ENCODE measurements around the gene CKAP2L.
"Not testable (repeated sequence)": the region's sequence is repeated elsewhere in the genome, so short reads cannot be mapped to it uniquely, and the experiment has no call there.

Gene CKAP2L

GRCh38 chr2:112723547-112723940 is 40.9 kb downstream of the CKAP2L start:
- H3K9me3 ChIP-seq (ENCODE audit: control insufficient read depth in 1 of 2, low read length in 2 of 2) = no peaks in the 10 kb centered on the region
- H3K36me3 ChIP-seq (ENCODE audit: control insufficient read depth in 1 of 2, insufficient read depth in 2 of 2, low read length in 2 of 2) = no peaks in the 10 kb centered on the region
- H3K27me3 ChIP-seq (ENCODE audit: low read depth, low read length) = no peaks in the 10 kb centered on the region
- no peak overlapping the region for H3K4me3 ChIP-seq (ENCODE audit: low read depth in 1 of 2, low read length in 2 of 2)
- H3K27ac ChIP-seq (ENCODE audit: low read length) = no peak overlapping the region
- H3K4me1 ChIP-seq (ENCODE audit: control insufficient read depth in 1 of 2, insufficient read depth in 2 of 2, low read length in 2 of 2) = no peaks in the 10 kb centered on the region

GRCh38 chr2:112722816-112723546 is 41.4 kb downstream of the CKAP2L start:
- Histone ChIP-seq H3K4me3 (ENCODE audit: low read depth in 1 of 2, low read length in 2 of 2) (no peak overlapping the region), H3K27me3 (ENCODE audit: low read depth, low read length) (no peaks in the 10 kb centered on the region), H3K36me3 (ENCODE audit: control insufficient read depth in 1 of 2, insufficient read depth in 2 of 2, low read length in 2 of 2) (no peaks in the 10 kb centered on the region), H3K4me1 (ENCODE audit: control insufficient read depth in 1 of 2, insufficient read depth in 2 of 2, low read length in 2 of 2) (no peaks in the 10 kb centered on the region), H3K27ac (ENCODE audit: low read length) (no peak overlapping the region), H3K9me3 (ENCODE audit: control insufficient read depth in 1 of 2, low read length in 2 of 2) (no peaks in the 10 kb centered on the region)

DNA sequence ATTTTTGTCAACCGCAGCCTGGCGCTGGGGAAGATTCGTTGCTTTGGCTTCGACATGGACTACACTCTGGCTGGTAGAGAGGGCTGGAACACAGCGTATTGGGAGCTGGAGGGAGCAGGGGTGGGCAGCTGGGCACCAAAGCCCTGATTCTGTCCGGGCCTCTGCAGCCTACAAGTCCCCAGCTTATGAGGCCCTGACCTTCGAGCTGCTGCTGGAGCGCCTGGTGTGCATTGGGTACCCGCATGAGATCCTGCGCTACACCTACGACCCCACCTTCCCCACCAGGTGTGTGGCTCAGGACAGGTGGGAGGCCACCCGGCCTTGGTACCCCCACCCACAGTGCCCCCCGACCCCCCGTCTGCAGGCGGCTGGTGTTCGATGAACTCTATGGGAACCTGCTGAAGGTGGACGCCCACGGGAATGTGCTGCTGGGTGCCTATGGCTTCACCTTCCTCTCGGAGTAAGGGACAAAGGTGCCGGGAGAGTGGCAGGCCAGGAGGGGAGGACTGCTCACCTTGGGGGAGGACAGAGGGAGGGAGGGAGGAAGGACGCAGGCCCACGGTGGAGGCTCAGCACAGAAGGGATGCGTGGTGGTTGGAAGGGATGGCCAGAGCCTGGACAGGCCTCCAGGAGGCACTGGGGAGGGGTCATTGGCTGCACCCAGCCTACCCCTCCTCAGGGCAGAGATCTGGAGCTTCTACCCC is 42.4 kb downstream of the CKAP2L start:
- Histone ChIP-seq H3K27me3 (ENCODE audit: low read depth, low read length) (no peaks in the 10 kb centered on the region), H3K36me3 (ENCODE audit: control insufficient read depth in 1 of 2, insufficient read depth in 2 of 2, low read length in 2 of 2) (no peaks in the 10 kb centered on the region), H3K9me3 (ENCODE audit: control insufficient read depth in 1 of 2, low read length in 2 of 2) (no peaks in the 10 kb centered on the region), H3K4me3 (ENCODE audit: low read depth in 1 of 2, low read length in 2 of 2) (no peak overlapping the region), H3K27ac (ENCODE audit: low read length) (no peak overlapping the region), H3K4me1 (ENCODE audit: control insufficient read depth in 1 of 2, insufficient read depth in 2 of 2, low read length in 2 of 2) (no peaks in the 10 kb centered on the region)

DNA sequence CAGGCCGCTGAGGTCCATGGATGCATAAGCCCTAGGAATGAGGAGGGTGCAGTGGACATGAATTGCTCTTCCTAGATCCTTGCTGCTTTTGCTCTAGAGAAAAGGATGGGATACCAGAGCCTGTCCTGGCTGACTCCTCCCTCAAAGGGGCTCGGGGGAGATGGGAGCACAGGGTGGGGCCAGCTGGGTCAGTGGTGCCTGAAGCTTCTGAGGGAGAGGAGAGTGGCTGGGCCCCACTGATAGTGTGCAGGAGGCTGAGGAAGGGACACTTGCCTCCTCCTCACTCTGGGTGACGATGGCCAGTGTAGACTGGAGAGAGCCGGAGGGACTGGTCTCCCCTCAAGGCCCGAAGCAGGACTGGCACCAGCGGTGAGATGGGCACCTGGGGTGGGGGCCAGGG is 43.6 kb downstream of the CKAP2L start, which contains the start of gene NT5DC4:
NT5DC4 (plus strand) TSS at position 236 of the 400 bp plus-strand sequence; CDS start at position 296, 60 bp downstream.
- Histone ChIP-seq H3K9me3 (ENCODE audit: control insufficient read depth in 1 of 2, low read length in 2 of 2) (no peaks in the 10 kb centered on the region), H3K27ac (ENCODE audit: low read length) (no peak within 1 kb of the TSS), H3K36me3 (ENCODE audit: control insufficient read depth in 1 of 2, insufficient read depth in 2 of 2, low read length in 2 of 2) (no peaks in the 10 kb centered on the region), H3K4me1 (ENCODE audit: control insufficient read depth in 1 of 2, insufficient read depth in 2 of 2, low read length in 2 of 2) (no peaks in the 10 kb centered on the region), H3K27me3 (ENCODE audit: low read depth, low read length) (no peaks in the 10 kb centered on the region), H3K4me3 (ENCODE audit: low read depth in 1 of 2, low read length in 2 of 2) (no peak within 1 kb of the TSS)

DNA sequence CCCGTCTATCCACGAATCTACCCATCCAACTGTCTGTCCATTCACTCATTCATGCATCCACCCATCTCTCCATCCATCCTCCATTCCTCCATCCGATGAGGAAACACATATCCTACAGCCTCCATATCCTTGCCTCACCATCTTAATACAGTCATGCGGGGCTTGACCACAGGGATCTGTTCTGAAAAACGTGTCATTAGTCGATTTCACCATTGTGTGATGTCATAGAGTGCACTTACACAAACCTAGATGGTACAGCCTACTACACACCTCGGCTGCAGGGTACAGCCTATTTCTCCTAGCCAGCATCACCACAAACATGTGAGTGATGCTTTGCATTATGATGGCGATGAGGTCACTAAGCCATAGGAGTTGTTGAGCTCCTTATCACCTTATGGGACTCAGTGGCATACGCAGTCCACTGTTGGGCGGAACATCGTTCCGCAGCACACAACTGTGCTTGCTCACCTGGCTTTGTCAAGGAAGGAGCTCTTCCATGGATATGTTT is 45.5 kb downstream of the CKAP2L start:
- Histone ChIP-seq H3K27ac (ENCODE audit: low read length) (no peak overlapping the region), H3K9me3 (ENCODE audit: control insufficient read depth in 1 of 2, low read length in 2 of 2) (no peaks in the 10 kb centered on the region), H3K27me3 (ENCODE audit: low read depth, low read length) (no peaks in the 10 kb centered on the region), H3K4me1 (ENCODE audit: control insufficient read depth in 1 of 2, insufficient read depth in 2 of 2, low read length in 2 of 2) (no peaks in the 10 kb centered on the region), H3K4me3 (ENCODE audit: low read depth in 1 of 2, low read length in 2 of 2) (no peak overlapping the region), H3K36me3 (ENCODE audit: control insufficient read depth in 1 of 2, insufficient read depth in 2 of 2, low read length in 2 of 2) (no peaks in the 10 kb centered on the region)

DNA sequence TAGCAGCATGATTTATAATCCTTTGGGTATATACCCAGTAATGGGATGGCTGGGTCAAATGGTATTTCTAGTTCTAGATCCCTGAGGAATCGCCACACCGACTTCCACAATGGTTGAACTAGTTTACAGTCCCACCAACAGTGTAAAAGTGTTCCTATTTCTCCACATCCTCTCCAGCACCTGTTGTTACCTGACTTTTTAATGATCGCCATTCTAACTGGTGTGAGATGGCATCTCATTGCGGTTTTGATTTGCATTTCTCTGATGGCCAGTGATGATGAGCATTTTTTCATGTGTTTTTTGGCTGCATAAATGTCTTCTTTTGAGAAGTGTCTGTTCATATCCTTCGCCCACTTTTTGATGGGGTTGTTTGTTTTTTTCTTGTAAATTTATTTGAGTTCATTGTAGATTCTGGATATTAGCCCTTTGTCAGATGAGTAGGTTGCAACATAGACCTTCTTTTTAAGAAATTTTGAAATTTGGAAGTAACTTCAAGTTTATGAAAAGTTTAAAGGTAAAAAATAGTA is 47.5 kb downstream of the CKAP2L start:
- H3K4me3 ChIP-seq (ENCODE audit: low read depth in 1 of 2, low read length in 2 of 2); H3K27ac ChIP-seq (ENCODE audit: low read length); H3K4me1 ChIP-seq (ENCODE audit: control insufficient read depth in 1 of 2, insufficient read depth in 2 of 2, low read length in 2 of 2); H3K9me3 ChIP-seq (ENCODE audit: control insufficient read depth in 1 of 2, low read length in 2 of 2); H3K27me3 ChIP-seq (ENCODE audit: low read depth, low read length); H3K36me3 ChIP-seq (ENCODE audit: control insufficient read depth in 1 of 2, insufficient read depth in 2 of 2, low read length in 2 of 2): not testable (repeated sequence)

- not testable (repeated sequence) for H3K36me3 ChIP-seq (ENCODE audit: control insufficient read depth in 1 of 2, insufficient read depth in 2 of 2, low read length in 2 of 2); H3K27ac ChIP-seq (ENCODE audit: low read length); H3K4me1 ChIP-seq (ENCODE audit: control insufficient read depth in 1 of 2, insufficient read depth in 2 of 2, low read length in 2 of 2); H3K9me3 ChIP-seq (ENCODE audit: control insufficient read depth in 1 of 2, low read length in 2 of 2); H3K4me3 ChIP-seq (ENCODE audit: low read depth in 1 of 2, low read length in 2 of 2); H3K27me3 ChIP-seq (ENCODE audit: low read depth, low read length)
Observed at GRCh38 chr2:112716094-112716493, 48.3 kb downstream of the CKAP2L start.

GRCh38 chr2:112714836-112715631 is 49.4 kb downstream of the CKAP2L start:
- H3K4me3 ChIP-seq (ENCODE audit: low read depth in 1 of 2, low read length in 2 of 2) = no peak overlapping the region
- no peaks in the 10 kb centered on the region for H3K9me3 ChIP-seq (ENCODE audit: control insufficient read depth in 1 of 2, low read length in 2 of 2)
- H3K27ac ChIP-seq (ENCODE audit: low read length) = no peak overlapping the region
- H3K27me3 ChIP-seq (ENCODE audit: low read depth, low read length) = peaks cover 4% of the 10 kb centered on the region
- H3K36me3 ChIP-seq (ENCODE audit: control insufficient read depth in 1 of 2, insufficient read depth in 2 of 2, low read length in 2 of 2) = no peaks in the 10 kb centered on the region
- no peaks in the 10 kb centered on the region for H3K4me1 ChIP-seq (ENCODE audit: control insufficient read depth in 1 of 2, insufficient read depth in 2 of 2, low read length in 2 of 2)

- H3K27me3 ChIP-seq (ENCODE audit: low read depth, low read length) = peaks cover 4% of the 10 kb centered on the region
- H3K9me3 ChIP-seq (ENCODE audit: control insufficient read depth in 1 of 2, low read length in 2 of 2) = no peaks in the 10 kb centered on the region
- H3K4me3 ChIP-seq (ENCODE audit: low read depth in 1 of 2, low read length in 2 of 2) = no peak overlapping the region
- H3K4me1 ChIP-seq (ENCODE audit: control insufficient read depth in 1 of 2, insufficient read depth in 2 of 2, low read length in 2 of 2) = no peaks in the 10 kb centered on the region
- H3K36me3 ChIP-seq (ENCODE audit: control insufficient read depth in 1 of 2, insufficient read depth in 2 of 2, low read length in 2 of 2) = no peaks in the 10 kb centered on the region
- no peak overlapping the region for H3K27ac ChIP-seq (ENCODE audit: low read length)
Observed at GRCh38 chr2:112714331-112714730, 50.1 kb downstream of the CKAP2L start.

DNA sequence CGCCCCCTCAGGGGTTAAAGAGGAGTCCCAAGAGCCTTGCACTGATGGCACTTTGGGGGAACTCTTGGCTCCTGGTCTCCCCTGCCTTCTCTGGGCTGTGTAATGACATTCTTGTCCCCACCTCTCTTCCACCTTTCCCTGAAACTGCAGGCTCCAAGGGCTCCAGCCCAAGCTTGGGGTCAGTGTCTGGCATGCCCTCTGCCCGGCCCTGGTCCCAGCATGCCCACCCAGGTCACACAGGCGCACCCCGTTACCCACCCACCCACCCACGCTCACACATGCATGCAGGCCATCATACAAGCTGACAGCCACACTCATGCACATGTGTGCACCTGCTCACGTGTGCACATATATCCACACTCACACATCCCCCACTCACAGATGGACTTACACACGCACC is 50.5 kb downstream of the CKAP2L start:
- Histone ChIP-seq H3K27ac (ENCODE audit: low read length) (no peak overlapping the region), H3K9me3 (ENCODE audit: control insufficient read depth in 1 of 2, low read length in 2 of 2) (no peaks in the 10 kb centered on the region), H3K4me3 (ENCODE audit: low read depth in 1 of 2, low read length in 2 of 2) (no peak overlapping the region), H3K36me3 (ENCODE audit: control insufficient read depth in 1 of 2, insufficient read depth in 2 of 2, low read length in 2 of 2) (no peaks in the 10 kb centered on the region), H3K27me3 (ENCODE audit: low read depth, low read length) (peaks cover 4% of the 10 kb centered on the region), H3K4me1 (ENCODE audit: control insufficient read depth in 1 of 2, insufficient read depth in 2 of 2, low read length in 2 of 2) (no peaks in the 10 kb centered on the region)

- no peaks in the 10 kb centered on the region for H3K9me3 ChIP-seq (ENCODE audit: control insufficient read depth in 1 of 2, low read length in 2 of 2)
- H3K36me3 ChIP-seq (ENCODE audit: control insufficient read depth in 1 of 2, insufficient read depth in 2 of 2, low read length in 2 of 2) = no peaks in the 10 kb centered on the region
- H3K27ac ChIP-seq (ENCODE audit: low read length) = no peak overlapping the region
- H3K4me1 ChIP-seq (ENCODE audit: control insufficient read depth in 1 of 2, insufficient read depth in 2 of 2, low read length in 2 of 2) = no peaks in the 10 kb centered on the region
- peaks cover 4% of the 10 kb centered on the region for H3K27me3 ChIP-seq (ENCODE audit: low read depth, low read length)
- no peak overlapping the region for H3K4me3 ChIP-seq (ENCODE audit: low read depth in 1 of 2, low read length in 2 of 2)
Observed at GRCh38 chr2:112713585-112713925, 50.9 kb downstream of the CKAP2L start.
